Activated CD8-positive, alpha-beta memory T cell treated with anti-CD3 and anti-CD28 coated beads, Interleukin-2, amount 50 U/mL, for 1 hour (primary cell): ENCODE data around the gene SFR1.

Experiments used
- DNase-seq: peaks from one replicate; pipeline ENCODE4 v3.0.0-alpha.2; 2020; ENCODE audit errors: extremely low read depth

SFR1 gene

DNA sequence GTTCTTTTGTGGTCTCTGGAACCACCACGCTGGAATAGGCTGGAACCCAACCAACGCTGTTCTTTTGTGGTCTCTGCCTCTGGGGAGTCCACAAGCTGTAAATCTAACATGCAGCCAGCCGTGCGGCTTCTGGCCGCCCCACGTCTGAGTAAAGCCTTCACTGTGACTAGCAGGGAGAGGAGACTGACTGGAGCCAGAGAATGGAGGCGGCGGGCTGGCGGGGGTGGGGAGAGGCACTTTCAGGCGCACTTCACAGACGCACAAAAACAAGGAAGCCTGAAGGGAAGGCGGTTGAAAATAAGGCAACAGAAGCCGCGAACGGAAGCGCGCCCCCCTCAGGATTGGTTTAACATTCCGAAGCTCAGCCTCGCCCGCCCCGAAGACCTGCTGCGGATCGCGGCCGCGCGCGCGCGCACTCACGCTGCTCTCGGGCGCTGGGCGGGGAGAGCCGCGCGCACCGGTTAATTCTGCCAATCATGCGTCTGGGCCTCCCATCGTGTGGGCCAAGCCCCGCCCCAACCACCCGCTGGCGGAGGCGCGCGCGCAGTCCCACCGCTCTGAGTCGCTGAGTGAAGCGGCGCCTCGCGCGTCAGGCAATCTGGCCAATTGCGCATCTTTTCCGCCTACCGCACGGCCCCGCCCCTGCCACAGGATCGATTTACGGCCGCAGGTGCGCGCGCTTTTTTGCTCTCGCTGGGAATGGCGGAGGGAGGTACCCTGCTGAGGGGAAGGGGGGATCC, at the start of gene SFR1:
Gene SFR1, plus strand, starts transcription at position 687 of the 740 bp plus-strand sequence. Its CDS starts 13 bp downstream, at position 700.
- DNase-seq: peak; percentile 91

GRCh38 chr10:104072786-104073185, 49.2 kb upstream of the SFR1 start:
- no peak for DNase-seq

DNA sequence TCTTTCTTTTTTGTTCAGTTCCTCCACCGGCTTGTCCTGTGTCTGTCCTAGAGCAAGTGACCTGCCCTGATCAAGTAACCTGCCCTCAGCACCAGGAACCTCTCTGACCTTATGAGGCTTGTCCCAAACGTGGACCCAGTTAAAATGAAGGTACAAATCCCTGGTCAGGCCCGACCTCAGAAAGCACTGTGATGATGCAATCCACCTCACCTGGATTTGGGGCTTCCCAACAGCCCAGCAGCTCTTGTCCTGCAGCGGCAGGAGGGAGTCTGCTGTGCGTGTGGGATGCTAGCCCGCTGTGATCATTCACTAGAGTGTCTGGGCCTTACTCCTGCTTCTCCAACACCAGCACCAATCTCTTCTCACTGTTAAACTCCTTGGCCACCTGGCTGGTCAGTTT, 47.5 kb upstream of the SFR1 start:
- no peak for DNase-seq

DNA sequence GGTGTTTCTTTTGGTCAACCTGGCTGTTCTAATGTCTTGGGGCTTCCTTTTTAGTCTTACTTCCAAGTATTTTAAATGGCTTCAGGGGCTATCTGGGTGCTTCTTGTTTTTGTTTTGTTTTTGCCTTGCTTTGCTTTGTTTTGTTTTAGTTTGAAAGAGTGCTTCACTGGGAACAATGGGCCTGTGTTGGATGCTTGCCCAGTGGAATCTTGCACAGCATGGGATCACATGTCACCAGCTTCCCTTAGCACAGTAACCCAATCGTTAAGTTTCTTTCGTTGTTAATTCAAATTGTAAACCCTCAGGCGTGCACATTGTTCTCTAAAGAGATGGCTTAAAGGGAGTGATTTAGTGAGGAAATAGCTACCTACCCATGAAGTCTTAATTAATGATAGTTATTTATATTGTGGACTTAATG, 45.2 kb upstream of the SFR1 start:
- no peak for DNase-seq

DNA sequence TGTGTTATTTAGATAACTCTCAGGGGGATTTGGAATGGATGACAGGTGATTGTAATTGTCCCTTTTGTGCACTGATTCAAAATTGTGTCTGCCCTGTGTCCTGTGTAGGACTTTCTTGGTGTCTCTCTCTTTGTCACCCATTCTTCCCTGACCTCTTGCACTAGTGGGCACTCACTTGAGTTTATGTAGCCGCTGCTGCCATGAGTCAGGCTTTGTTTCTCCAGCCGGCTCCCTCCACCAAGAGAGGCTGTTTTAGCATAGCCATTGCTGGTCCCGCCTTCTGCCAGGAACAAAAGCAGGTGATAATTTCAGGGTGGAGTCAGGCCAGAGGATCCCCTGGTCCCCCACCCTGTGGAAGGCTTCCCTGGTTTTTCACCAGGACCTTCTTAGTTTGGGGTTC, 44.7 kb upstream of the SFR1 start:
- no peak for DNase-seq

DNA sequence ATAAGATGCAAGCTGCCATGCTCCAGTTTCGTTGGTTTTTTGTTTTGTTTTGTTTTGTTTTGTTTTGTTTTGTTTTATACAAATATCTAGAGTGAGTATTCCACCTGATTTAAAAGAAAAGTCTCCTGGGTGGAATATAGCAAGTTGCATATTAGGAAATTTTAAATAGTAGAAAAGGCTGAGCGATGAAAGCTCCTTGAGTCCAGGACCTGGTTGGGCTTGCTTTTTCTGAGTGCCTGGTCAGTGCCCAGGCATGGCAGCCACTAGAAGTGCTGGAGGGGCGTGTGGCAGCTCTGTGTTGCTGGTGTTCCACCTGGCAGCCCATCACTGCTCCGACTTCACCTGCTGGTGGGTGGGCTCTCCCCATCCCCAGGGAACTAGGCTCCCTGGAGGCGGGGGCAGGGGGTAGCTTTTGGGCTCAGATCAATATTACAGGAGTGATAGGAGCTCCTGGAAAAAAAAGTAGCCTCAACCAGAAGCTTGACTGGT, 44.3 kb upstream of the SFR1 start:
- no peak for DNase-seq

DNA sequence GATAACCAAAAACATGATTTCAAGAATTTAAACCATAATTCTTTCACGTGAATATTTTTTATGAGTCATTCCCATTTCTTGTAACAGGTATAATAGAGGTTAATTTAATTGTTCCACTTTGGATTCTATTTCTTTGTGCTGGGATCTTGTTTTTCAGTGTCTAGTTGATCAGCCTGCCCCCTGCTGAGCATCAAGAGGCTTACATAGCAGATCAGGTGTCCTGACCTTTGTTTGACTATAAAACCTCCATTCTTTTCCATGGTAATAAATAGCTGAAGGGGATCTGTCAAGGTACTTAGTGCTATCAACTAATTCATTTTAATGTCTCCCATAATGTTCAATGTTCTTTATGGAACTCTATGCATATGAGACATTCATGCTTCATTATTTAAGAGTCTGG, 41.2 kb upstream of the SFR1 start:
- no peak for DNase-seq

GRCh38 chr10:104081998-104082397, 40.0 kb upstream of the SFR1 start:
- DNase-seq: no peak

GRCh38 chr10:104084482-104085142, 37.4 kb upstream of the SFR1 start:
- DNase-seq: no peak

DNA sequence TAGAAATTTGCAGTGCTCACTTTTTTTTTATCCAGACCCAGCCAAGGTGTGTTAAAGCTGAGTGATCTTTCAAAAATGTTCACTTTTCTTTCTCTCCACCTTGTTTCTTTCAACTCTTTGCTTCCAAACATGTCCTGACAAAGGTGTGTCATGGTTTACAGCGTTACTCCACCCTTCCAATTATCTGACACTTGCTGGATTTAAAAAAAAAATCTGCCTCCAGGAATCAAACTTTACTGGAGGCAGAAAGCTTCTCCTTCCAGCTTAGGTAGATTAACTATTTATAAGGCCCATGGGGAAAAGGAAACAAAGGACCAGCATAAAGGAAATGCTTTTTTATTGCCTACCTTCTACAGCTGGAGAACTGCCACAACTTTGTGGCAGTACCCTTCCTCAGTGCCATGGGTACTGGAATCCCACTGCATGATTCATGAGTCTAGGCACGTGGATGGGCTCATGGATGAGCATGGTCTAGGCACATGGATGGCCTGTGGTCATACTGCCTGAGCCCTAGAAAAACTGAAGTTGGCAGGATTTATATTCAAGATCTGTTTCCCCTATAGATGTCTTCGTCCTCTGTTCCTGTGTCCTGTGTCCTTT, 36.1 kb upstream of the SFR1 start, which contains the start of gene COL17A1:
Gene COL17A1, minus strand, starts transcription at position 80 of the 600 bp plus-strand sequence. CDS start 5,207 bp downstream, outside the sequence.
- DNase-seq: no peak

- no peak for DNase-seq
Observed at GRCh38 chr10:104088239-104088638, 33.7 kb upstream of the SFR1 start.

DNA sequence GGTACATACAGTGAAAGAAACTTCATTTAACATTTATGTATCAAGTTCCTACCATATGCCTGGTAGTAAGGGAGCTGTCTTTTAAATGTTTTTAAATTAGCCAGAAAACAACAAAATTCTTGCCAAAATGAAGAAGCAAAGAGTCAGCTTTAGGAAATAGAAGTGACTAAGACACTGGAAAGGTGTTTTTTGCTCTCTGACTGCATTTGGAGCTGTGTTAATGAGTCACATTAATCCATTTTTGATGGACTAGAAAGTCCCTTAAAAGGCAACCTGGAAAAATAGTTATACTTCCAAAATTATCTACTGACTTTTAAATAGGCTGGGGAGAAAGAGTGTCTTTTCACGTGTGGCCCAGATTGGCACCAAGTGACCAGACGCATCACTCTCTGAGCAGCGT, 32.4 kb upstream of the SFR1 start:
- DNase-seq: no peak

DNA sequence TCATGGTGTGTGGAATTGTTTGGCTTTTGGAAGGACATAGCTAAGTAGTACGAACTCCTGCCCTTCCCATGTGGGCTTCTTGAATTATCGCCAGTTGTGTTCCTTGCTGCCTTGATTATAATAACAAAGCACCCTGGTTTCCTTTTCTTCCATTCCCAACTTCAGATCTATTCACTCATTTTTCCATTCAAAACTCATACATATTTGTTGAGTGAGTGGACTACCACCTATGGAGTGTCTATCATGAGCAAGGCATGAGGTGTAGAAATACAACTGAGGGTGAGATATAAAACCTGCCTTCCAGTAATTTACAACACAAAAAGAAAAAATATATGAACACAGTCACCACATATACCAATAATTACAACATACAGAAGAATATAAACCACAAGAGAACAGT, 31.4 kb upstream of the SFR1 start:
- no peak for DNase-seq

- no peak for DNase-seq
Observed at GRCh38 chr10:104092749-104093148, 29.2 kb upstream of the SFR1 start.

DNA sequence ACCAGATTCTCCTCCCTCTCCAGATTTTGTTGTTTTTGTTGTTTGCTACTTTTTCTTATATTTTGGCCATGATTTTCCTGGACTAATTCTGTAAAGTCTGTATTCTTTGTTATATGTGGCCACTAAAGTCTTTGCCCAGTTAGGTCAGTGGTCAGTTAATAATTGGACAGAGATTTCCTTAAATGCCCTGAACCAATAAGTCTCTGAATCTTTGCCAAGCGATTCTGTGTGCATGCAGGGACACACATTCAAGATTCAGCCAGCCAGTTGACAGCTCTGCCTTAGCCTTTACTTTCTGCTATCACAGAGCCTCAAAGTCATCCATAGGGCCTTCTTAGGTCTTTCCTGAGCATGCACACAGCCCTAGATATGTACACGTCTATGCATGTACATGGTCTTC, 25.3 kb upstream of the SFR1 start:
- no peak for DNase-seq

GRCh38 chr10:104098358-104098925, 23.5 kb upstream of the SFR1 start:
- DNase-seq: no peak

DNA sequence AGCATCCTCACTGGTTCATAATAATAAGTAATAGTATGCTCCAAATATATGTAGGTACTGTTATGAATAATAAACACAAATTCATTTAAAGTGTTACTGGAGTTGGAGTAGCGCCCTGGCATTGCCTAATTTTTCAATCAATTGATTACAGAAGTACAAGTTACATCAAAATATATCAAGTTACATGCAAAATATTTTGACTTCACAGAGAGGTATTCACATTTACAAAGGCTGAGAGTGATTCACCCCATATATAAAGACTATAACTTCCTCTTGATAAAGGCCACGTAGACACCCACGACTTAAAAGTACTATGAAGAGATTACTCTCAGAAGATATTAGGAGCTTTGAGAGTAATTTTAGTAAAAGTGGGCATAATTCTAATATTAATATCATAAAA, 22.7 kb upstream of the SFR1 start:
- DNase-seq: no peak

- no peak for DNase-seq
Observed at GRCh38 chr10:104099941-104100340, 22.0 kb upstream of the SFR1 start.

- no peak for DNase-seq
Observed at GRCh38 chr10:104100795-104101194, 21.2 kb upstream of the SFR1 start.

- DNase-seq: no peak
Observed at GRCh38 chr10:104101902-104102301, 20.1 kb upstream of the SFR1 start.

- no peak for DNase-seq
Observed at GRCh38 chr10:104103956-104104355, 18.0 kb upstream of the SFR1 start.

GRCh38 chr10:104104418-104104817, 17.6 kb upstream of the SFR1 start:
- DNase-seq: no peak
